Ectodermal cell (in vitro differentiated cells): ENCODE results near the gene DAPK1.

Source experiments
- H3K27ac ChIP-seq: 2 replicates; pipeline ENCODE4 v1.7.0; 2013; ENCODE audit warnings: mild to moderate bottlenecking, low read depth, low read length; ENCODE audit not compliant: insufficient read depth, poor library complexity, severe bottlenecking
- H3K27me3 ChIP-seq: 2 replicates; pipeline ENCODE4 v1.7.0; 2013; ENCODE audit warnings: mild to moderate bottlenecking, low read length; ENCODE audit not compliant: insufficient read depth, control insufficient read depth, poor library complexity, severe bottlenecking
- H3K36me3 ChIP-seq: one replicate; pipeline ENCODE4 v1.7.0; 2013; ENCODE audit warnings: low read length; ENCODE audit not compliant: control insufficient read depth, insufficient read depth
- H3K4me1 ChIP-seq: one replicate; pipeline ENCODE4 v1.7.0; 2013; ENCODE audit warnings: low read length; ENCODE audit not compliant: control insufficient read depth, insufficient read depth
- H3K4me3 ChIP-seq: 2 replicates; pipeline ENCODE4 v1.7.0; 2013; ENCODE audit warnings: low read depth, low read length, control low read depth; ENCODE audit not compliant: insufficient read depth
- H3K9me3 ChIP-seq: 2 replicates; pipeline ENCODE4 v1.7.0; 2013; ENCODE audit warnings: mild to moderate bottlenecking, low read length, moderate library complexity; ENCODE audit not compliant: control insufficient read depth
- WGBS, 2 experiments: methylation state at CpG; one replicate each; pipeline ENCODE4 v1.1.7; 2013; ENCODE audit warnings: missing lambda C conversion rate in 2 of 2; 5-methylcytosine and 5-hydroxymethylcytosine counted together

DAPK1 gene

GRCh38 chr9:87588339-87588738, 90.7 kb downstream of the DAPK1 start:
- no peak overlapping the region for H3K27ac ChIP-seq
- H3K4me1 ChIP-seq, result no peaks in the 10 kb centered on the region
- no peaks in the 10 kb centered on the region for H3K27me3 ChIP-seq
- no peak overlapping the region for H3K4me3 ChIP-seq
- H3K9me3 ChIP-seq, result no peaks in the 10 kb centered on the region
- H3K36me3 ChIP-seq, result no peaks in the 10 kb centered on the region

- Histone ChIP-seq H3K36me3 (no peaks in the 10 kb centered on the region), H3K27ac (no peak overlapping the region), H3K4me1 (no peaks in the 10 kb centered on the region), H3K4me3 (no peak overlapping the region), H3K9me3 (no peaks in the 10 kb centered on the region), H3K27me3 (no peaks in the 10 kb centered on the region)
- WGBS, 2 experiments, result 94 to 98% methylated on average over 2 of the region's 2 CpGs
Measured at GRCh38 chr9:87590996-87591395, 93.3 kb downstream of the DAPK1 start.

GRCh38 chr9:87592554-87593358, 95.1 kb downstream of the DAPK1 start:
- no peaks in the 10 kb centered on the region for H3K4me1 ChIP-seq
- WGBS, 2 experiments, result 89 to 90% methylated on average over 15 of the region's 15 CpGs

GRCh38 chr9:87593359-87593980, 95.8 kb downstream of the DAPK1 start:
- H3K27ac ChIP-seq, result no peak overlapping the region
- H3K4me3 ChIP-seq, result no peak overlapping the region
- no peaks in the 10 kb centered on the region for H3K9me3 ChIP-seq
- no peaks in the 10 kb centered on the region for H3K27me3 ChIP-seq
- 82 to 84% methylated on average over 5 of the region's 5 CpGs for WGBS, 2 experiments
- no peaks in the 10 kb centered on the region for H3K4me1 ChIP-seq
- H3K36me3 ChIP-seq, result no peaks in the 10 kb centered on the region

More at GRCh38 chr9:87592554-87593358, 95.1 kb downstream of the DAPK1 start:
- H3K4me3 ChIP-seq, result no peak overlapping the region
- no peaks in the 10 kb centered on the region for H3K36me3 ChIP-seq
- no peaks in the 10 kb centered on the region for H3K27me3 ChIP-seq
- H3K9me3 ChIP-seq, result no peaks in the 10 kb centered on the region
- no peak overlapping the region for H3K27ac ChIP-seq

GRCh38 chr9:87594194-87594593, 96.5 kb downstream of the DAPK1 start:
- H3K4me1 ChIP-seq, result no peaks in the 10 kb centered on the region
- H3K27me3 ChIP-seq, result no peaks in the 10 kb centered on the region
- 93 to 94% methylated on average over 4 of the region's 4 CpGs for WGBS, 2 experiments
- no peak overlapping the region for H3K27ac ChIP-seq
- H3K36me3 ChIP-seq, result no peaks in the 10 kb centered on the region
- no peak overlapping the region for H3K4me3 ChIP-seq
- H3K9me3 ChIP-seq, result no peaks in the 10 kb centered on the region

GRCh38 chr9:87594662-87595061, 97.0 kb downstream of the DAPK1 start:
- H3K9me3 ChIP-seq, result no peaks in the 10 kb centered on the region
- H3K27ac ChIP-seq, result no peak overlapping the region
- H3K4me3 ChIP-seq, result no peak overlapping the region
- no peaks in the 10 kb centered on the region for H3K27me3 ChIP-seq
- H3K4me1 ChIP-seq, result no peaks in the 10 kb centered on the region
- H3K36me3 ChIP-seq, result no peaks in the 10 kb centered on the region

GRCh38 chr9:87595610-87596009, 97.9 kb downstream of the DAPK1 start:
- H3K27me3 ChIP-seq, result no peaks in the 10 kb centered on the region
- peaks cover 1% of the 10 kb centered on the region for H3K4me1 ChIP-seq
- H3K27ac ChIP-seq, result no peak overlapping the region
- H3K36me3 ChIP-seq, result no peaks in the 10 kb centered on the region
- no peaks in the 10 kb centered on the region for H3K9me3 ChIP-seq
- WGBS, 2 experiments, result 90 to 93% methylated on average over 11 of the region's 12 CpGs
- no peak overlapping the region for H3K4me3 ChIP-seq

GRCh38 chr9:87596862-87597261, 99.2 kb downstream of the DAPK1 start:
- H3K27ac ChIP-seq, result no peak overlapping the region
- no peaks in the 10 kb centered on the region for H3K36me3 ChIP-seq
- 93 to 95% methylated on average over 7 of the region's 7 CpGs for WGBS, 2 experiments
- H3K9me3 ChIP-seq, result no peaks in the 10 kb centered on the region
- H3K4me3 ChIP-seq, result no peak overlapping the region
- H3K4me1 ChIP-seq, result peaks cover 6% of the 10 kb centered on the region
- H3K27me3 ChIP-seq, result no peaks in the 10 kb centered on the region

GRCh38 chr9:87597710-87598443, 100.2 kb downstream of the DAPK1 start:
- no peak overlapping the region for H3K4me3 ChIP-seq
- H3K27ac ChIP-seq, result no peak overlapping the region
- 89 to 90% methylated on average over 11 to 13 of the region's 13 CpGs for WGBS, 2 experiments
- H3K36me3 ChIP-seq, result no peaks in the 10 kb centered on the region
- H3K4me1 ChIP-seq, result peaks cover 14% of the 10 kb centered on the region
- no peaks in the 10 kb centered on the region for H3K9me3 ChIP-seq
- no peaks in the 10 kb centered on the region for H3K27me3 ChIP-seq

- Histone ChIP-seq H3K27ac (no peak overlapping the region), H3K9me3 (no peaks in the 10 kb centered on the region), H3K4me1 (peaks cover 20% of the 10 kb centered on the region), H3K27me3 (no peaks in the 10 kb centered on the region), H3K36me3 (no peaks in the 10 kb centered on the region), H3K4me3 (no peak overlapping the region)
- 95 to 97% methylated on average over 14 to 17 of the region's 17 CpGs for WGBS, 2 experiments
Measured at GRCh38 chr9:87599901-87600610, 102.4 kb downstream of the DAPK1 start.
